GM12878 (cell line): ENCODE measurements around the gene HYDIN. TPM values are rescaled to one million over a fixed set of nuclear protein-coding genes. Genes with fewer than 3 reads are reported as not detected.

Experiments used
- ATAC-seq: fragments of 200-7000 bp; cut with Tn5 transposase; 3 replicates; pipeline ENCODE4 v1.9.1; 2020; ENCODE audit warnings: mild to moderate bottlenecking, moderate library complexity
- BruUV-seq: library from RNA; stranded (reverse); fragments of 400-500 nt; replicated peaks from 2 replicates; lab custom pipeline; 2021; lab: Mats Ljungman, UMichigan
- CTCF ChIA-PET: fragments of 300-600 bp; sonication (Branson Sonifier 250); formaldehyde crosslinking; extraction: SDS; loops from one replicate; lab custom pipeline; 2021; ENCODE audit warnings: inconsistent platforms; lab: Yijun Ruan, JAX
- POLR2A ChIA-PET: fragments of 350-600 bp; formaldehyde crosslinking; extraction: SDS; loops from one replicate; lab custom pipeline; 2021; ENCODE audit warnings: inconsistent platforms; lab: Charles Lee
- RAD21 ChIA-PET: fragments of 300-600 bp; sonication (Branson Sonifier 250); formaldehyde crosslinking; loops from one replicate; lab custom pipeline; 2023; ENCODE audit warnings: antibody characterized with exemption; ENCODE audit not compliant: unreplicated experiment; lab: Charles Lee
- SMC1A ChIA-PET: fragments of 300-600 bp; sonication (Branson Sonifier 250); formaldehyde crosslinking; loops from one replicate; lab custom pipeline; 2023; ENCODE audit not compliant: unreplicated experiment, uncharacterized antibody; lab: Charles Lee
- DNase-seq: peaks from one replicate; pipeline ENCODE4 v3.0.0-alpha.2; 2011; ENCODE audit warnings: low read depth, low spot score
- FAIRE-seq: peaks from 3 replicates; lab custom pipeline; 2011; peaks lifted over from hg19 to GRCh38; lab: Jason Lieb, UNC
- H2AFZ ChIP-seq: 2 replicates; pipeline ENCODE4 v1.6.0; 2011; ENCODE audit warnings: low read depth, low read length, control low read depth; ENCODE audit not compliant: control insufficient read depth
- H3K27ac ChIP-seq: 2 replicates; pipeline ENCODE4 v1.5.1; 2011; ENCODE audit warnings: control low read depth; ENCODE audit not compliant: control insufficient read depth, insufficient read depth
- H3K27me3 ChIP-seq, 2 experiments: replicated peaks in 1 of 2; 2 replicates each; pipeline versions ENCODE4 v1.6.0 to v1.6.1; 2011; ENCODE audit warnings: low read length in 1 of 2; ENCODE audit not compliant: control insufficient read depth in 2 of 2, insufficient read depth in 2 of 2
- H3K36me3 ChIP-seq, 2 experiments: 2 replicates each; pipeline ENCODE4 v1.5.1; 2011; ENCODE audit warnings: low read length in 1 of 2; ENCODE audit not compliant: control insufficient read depth in 2 of 2, insufficient read depth in 2 of 2
- H3K4me1 ChIP-seq: 2 replicates; pipeline ENCODE4 v1.6.1; 2011; ENCODE audit warnings: mild to moderate bottlenecking, low read length, moderate library complexity, mixed read lengths; ENCODE audit not compliant: control insufficient read depth, insufficient read depth
- H3K4me2 ChIP-seq: 2 replicates; pipeline ENCODE4 v1.6.0; 2011; ENCODE audit warnings: control low read depth; ENCODE audit not compliant: control insufficient read depth, insufficient read depth
- H3K4me3 ChIP-seq: fragments of 200-600 bp; sonication (generic); 2 replicates; pipeline ENCODE4 v1.5.1; 2016
- H3K79me2 ChIP-seq: 2 replicates; pipeline ENCODE4 v1.6.0; 2011; ENCODE audit warnings: low read length; ENCODE audit not compliant: control insufficient read depth, insufficient read depth
- H3K9ac ChIP-seq: 2 replicates; pipeline ENCODE4 v1.8.0; 2011; ENCODE audit warnings: low read length, control low read depth, mixed read lengths; ENCODE audit not compliant: control insufficient read depth, insufficient read depth
- H3K9me3 ChIP-seq: replicated peaks from 3 replicates; pipeline ENCODE4 v1.5.1; 2011; ENCODE audit warnings: mild to moderate bottlenecking, low read length; ENCODE audit not compliant: control insufficient read depth, insufficient read depth
- H4K20me1 ChIP-seq: 2 replicates; pipeline ENCODE4 v1.6.0; 2011; ENCODE audit not compliant: control insufficient read depth, insufficient read depth
- CBFB ChIP-seq: IDR thresholded peaks from 2 replicates; pipeline ENCODE4 v1.6.1; 2016; ENCODE audit warnings: antibody characterized with exemption, low read depth
- CBX5 ChIP-seq: sonication (generic); IDR thresholded peaks from 2 replicates; pipeline ENCODE4 v1.6.1; 2016; ENCODE audit warnings: low read depth, moderate library complexity, mild to moderate bottlenecking, inconsistent platforms
- CUX1 ChIP-seq: IDR thresholded peaks from 2 replicates; pipeline ENCODE4 v1.6.1; 2012; ENCODE audit warnings: improper control_type of control experiment, low read depth, low read length; ENCODE audit not compliant: insufficient replicate concordance
- GATAD2B ChIP-seq: fragments of 450-650 bp; conservative IDR thresholded peaks from 2 replicates; pipeline ENCODE4 v1.6.1; 2017; ENCODE audit warnings: low read depth, mild to moderate bottlenecking, moderate library complexity
- KDM1A ChIP-seq: fragments of 200-600 bp; sonication (generic); IDR thresholded peaks from 2 replicates; pipeline ENCODE4 v1.6.1; 2016; ENCODE audit warnings: borderline replicate concordance
- LARP7 ChIP-seq: fragments of 450-650 bp; IDR thresholded peaks from 2 replicates; pipeline ENCODE4 v1.6.1; 2017; ENCODE audit warnings: mild to moderate bottlenecking
- MEF2B ChIP-seq: fragments of 450-650 bp; IDR thresholded peaks from 2 replicates; pipeline ENCODE4 v1.6.1; 2018; ENCODE audit warnings: mild to moderate bottlenecking, moderate library complexity; ENCODE audit not compliant: partially characterized antibody, poor library complexity, severe bottlenecking
- MTA2 ChIP-seq: fragments of 450-650 bp; IDR thresholded peaks from 2 replicates; pipeline ENCODE4 v1.6.1; 2016; ENCODE audit warnings: low read depth, mild to moderate bottlenecking, moderate library complexity
- NFIC ChIP-seq: IDR thresholded peaks from 2 replicates; pipeline ENCODE4 v1.6.1; 2012; ENCODE audit warnings: low read depth, mild to moderate bottlenecking, inconsistent platforms, low read length, moderate library complexity
- NR2C1 ChIP-seq: fragments of 450-650 bp; IDR thresholded peaks from 2 replicates; pipeline ENCODE4 v1.6.1; 2017; ENCODE audit warnings: antibody characterized with exemption, mild to moderate bottlenecking, moderate library complexity
- RELA ChIP-seq: fragments of 450-650 bp; IDR thresholded peaks from 2 replicates; pipeline ENCODE4 v1.8.0; 2014; ENCODE audit warnings: borderline replicate concordance; ENCODE audit not compliant: partially characterized antibody
- SIX5 ChIP-seq: IDR thresholded peaks from 2 replicates; pipeline ENCODE4 v1.6.1; 2011; ENCODE audit warnings: mild to moderate bottlenecking, low read depth, low read length, moderate library complexity; ENCODE audit not compliant: severe bottlenecking
- YBX1 ChIP-seq: fragments of 450-650 bp; IDR thresholded peaks from 2 replicates; pipeline ENCODE4 v1.6.1; 2016; ENCODE audit warnings: antibody characterized with exemption
- ZNF217 ChIP-seq: fragments of 450-650 bp; IDR thresholded peaks from 2 replicates; pipeline ENCODE4 v1.6.1; 2017; ENCODE audit warnings: antibody characterized with exemption, mild to moderate bottlenecking
- WGBS: methylation state at CpG from one replicate; pipeline ENCODE4 v1.1.6; 2016; ENCODE audit warnings: low lambda C conversion rate; ENCODE audit not compliant: insufficient replicate concordance, insufficient coverage; ENCODE audit errors: missing lambda C conversion rate; 5-methylcytosine and 5-hydroxymethylcytosine counted together
- in situ Hi-C: fragments of 300-500 bp; cut with MboI; formaldehyde crosslinking; loops from 9 replicates; pipeline ENCODE4 v1.14.3; 2018; ENCODE audit warnings: mixed read lengths
- intact Hi-C: fragments of 100-400 bp; cut with micrococcal nuclease; formaldehyde crosslinking; loops from one replicate; pipeline ENCODE4 v1.14.2; 2022; ENCODE audit not compliant: unreplicated experiment
- polyA plus RNA-seq, 11 experiments: library from polyadenylated mRNA; depleted of rRNA in 4 of 11; unstranded in 6 of 11; stranded (reverse) in 5 of 11; fragments of >200 nt; fragmentation: Nextera tagmentation in 4 of 11; fragmentation: Illumina TruSeq in 1 of 11; extraction: Ambion mirVana in 4 of 11; extraction: Trizol in 1 of 11; gene quantifications; 1 replicate in 1 of 11; 2 replicates in 10 of 11; pipeline versions ENCODE4 v1.2.1 to v1.2.3, GENCODE V29; 2011 to 2016; ENCODE audit warnings: inconsistent platforms in 2 of 11, missing spikeins in 2 of 11, low read depth in 1 of 11
- total RNA-seq, 4 experiments: library from RNA; depleted of rRNA in 3 of 4; stranded (reverse); fragments of >200 nt in 3 of 4; fragmentation: Illumina TruSeq in 1 of 4; extraction: Trizol in 1 of 4; gene quantifications; 2 replicates each; pipeline versions ENCODE4 v1.2.1 to v1.2.3, GENCODE V29; 2013 to 2021

Gene HYDIN
- total and polyA plus RNA-seq, 10 of the 15 experiments (the other 5 are each of a cell fraction or from before 2014, with no cell fraction given): 0.01 to 0.30 (median 0.10) TPM; not detected in 7

DNA sequence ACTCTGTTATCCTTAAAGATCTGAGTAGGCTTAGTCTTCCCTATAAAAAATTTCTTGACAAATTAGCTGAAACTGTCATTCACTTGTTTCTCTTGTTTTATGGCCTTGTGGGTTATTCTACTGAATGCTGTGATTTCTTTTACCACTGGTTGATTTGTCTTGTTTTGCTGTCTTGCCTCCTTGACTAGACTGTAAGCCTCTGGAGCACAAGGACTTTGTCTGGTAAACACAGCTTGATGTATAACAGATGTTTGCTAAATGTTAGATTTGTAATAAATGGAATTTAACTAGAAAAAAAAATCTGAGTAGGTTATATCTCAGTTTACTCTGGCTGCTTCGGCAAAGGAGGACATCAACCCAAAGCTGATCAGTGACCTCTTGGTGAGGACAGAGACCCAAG is 451.2 kb downstream of the HYDIN start:
- no peak overlapping the region for H3K9ac ChIP-seq
- intact Hi-C loops (loop anchor here (10.0 kb wide), 1 partner anchor 185 kb away; no protein-coding TSS in a partner anchor), in situ Hi-C loops (no loop called here)
- H3K36me3 ChIP-seq: peaks cover 28 to 32% of the 10 kb centered on the region in 2 experiments
- TF ChIP-seq CBX5: no peak
- no peak for TF ChIP-seq YBX1
- TF ChIP-seq MTA2: no peak
- TF ChIP-seq RELA: no peak
- no peak for TF ChIP-seq ZNF217
- no peak for TF ChIP-seq LARP7
- H2AFZ ChIP-seq: no peak overlapping the region
- FAIRE-seq (no peak), ATAC-seq (no peak), DNase-seq (no peak)
- RAD21 ChIA-PET: no interaction called here
- CTCF ChIA-PET: no interaction called here
- H3K27ac ChIP-seq: no peak overlapping the region
- H3K4me3 ChIP-seq: no peak overlapping the region
- H3K79me2 ChIP-seq: no peaks in the 10 kb centered on the region
- no peaks in the 10 kb centered on the region for H3K27me3 ChIP-seq
- 96% methylated on average over 1 of the region's 1 CpG for WGBS
- POLR2A ChIA-PET: interaction anchor here (1.1 kb wide), 1 partner anchor 8 kb away, joined by 7 read pairs; no protein-coding TSS in a partner anchor
- H4K20me1 ChIP-seq: no peaks in the 10 kb centered on the region
- SMC1A ChIA-PET: interaction anchor here (0.6 kb wide), 1 partner anchor 760 kb away, joined by 3 read pairs; no protein-coding TSS in a partner anchor
- BruUV-seq: no TSS peak
- peaks cover 2% of the 10 kb centered on the region; the same call in 1 of the 3 replicates for H3K9me3 ChIP-seq
- H3K4me2 ChIP-seq: no peak overlapping the region
- H3K4me1 ChIP-seq: no peaks in the 10 kb centered on the region

DNA sequence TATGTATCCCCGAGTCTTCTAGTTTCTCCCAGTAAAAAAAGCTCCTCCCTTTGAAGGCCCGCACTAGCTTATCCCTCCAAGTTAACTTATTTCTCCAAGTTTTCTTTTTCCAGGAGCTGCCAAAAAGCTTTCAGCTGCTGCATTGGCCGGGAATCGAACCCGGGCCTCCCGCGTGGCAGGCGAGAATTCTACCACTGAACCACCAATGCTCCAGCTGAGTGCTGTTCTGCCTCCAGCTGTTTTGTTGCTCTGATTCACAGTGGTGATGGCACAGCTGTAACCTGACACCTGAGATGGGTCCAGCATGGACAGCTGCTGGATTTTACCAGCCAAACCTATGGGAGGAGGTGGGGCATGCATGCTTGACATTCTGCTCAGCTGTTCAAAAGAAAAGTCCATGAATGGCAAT is 451.6 kb downstream of the HYDIN start:
- Histone ChIP-seq H3K9ac (no peak overlapping the region), H3K27ac (no peak overlapping the region)
- intact Hi-C loops: loop anchor here (10.0 kb wide), 1 partner anchor 184 kb away; no protein-coding TSS in a partner anchor
- no peak for DNase-seq
- RAD21 ChIA-PET: no interaction called here
- TF ChIP-seq CBFB (no peak), SIX5 (no peak), KDM1A (no peak), MEF2B (no peak), MTA2 (no peak), GATAD2B (no peak), NFIC (no peak), NR2C1 (no peak), CUX1 (no peak)
- TF ChIP-seq, all 136 proteins: peak for 0
- Histone ChIP-seq H3K27me3 (no peaks in the 10 kb centered on the region), H3K4me1 (no peaks in the 10 kb centered on the region), H4K20me1 (no peaks in the 10 kb centered on the region), H3K4me3 (no peak overlapping the region), H3K79me2 (no peaks in the 10 kb centered on the region), H3K4me2 (no peak overlapping the region), H2AFZ (no peak overlapping the region), H3K9me3 (peaks cover 2% of the 10 kb centered on the region; the same call in 1 of the 3 replicates), H3K36me3 (peaks cover 28 to 29% of the 10 kb centered on the region in 2 experiments)
- ChIA-PET SMC1A (interaction anchor here (0.6 kb wide), 1 partner anchor 761 kb away, joined by 3 read pairs; no protein-coding TSS in a partner anchor), CTCF (no interaction called here), POLR2A (no interaction called here)
- BruUV-seq: no TSS peak
- in situ Hi-C loops: no loop called here
- WGBS: 97% methylated on average over 8 of the region's 8 CpGs
- no peak for ATAC-seq
- no peak for FAIRE-seq
